Neutrophil (primary cell): ENCODE results near the gene PKN1.

Experiments
- H3K27ac ChIP-seq: fragments of 200-600 bp; sonication (generic); 2 replicates; pipeline ENCODE4 v1.5.1; 2016; ENCODE audit warnings: mild to moderate bottlenecking, moderate library complexity
- H3K27me3 ChIP-seq: fragments of 200-600 bp; sonication (generic); 2 replicates; pipeline ENCODE4 v1.6.0; 2016; ENCODE audit warnings: mild to moderate bottlenecking
- H3K36me3 ChIP-seq: fragments of 200-600 bp; sonication (generic); 2 replicates; pipeline ENCODE4 v1.5.1; 2017
- H3K4me1 ChIP-seq, 2 experiments: fragments of 200-600 bp in 1 of 2; sonication (generic) in 1 of 2; 1 replicate in 1 of 2; 2 replicates in 1 of 2; pipeline versions ENCODE4 v1.5.1 to v1.6.1; 2013 to 2016; ENCODE audit warnings: low read depth in 1 of 2, low read length in 1 of 2, mild to moderate bottlenecking in 1 of 2, moderate library complexity in 1 of 2; ENCODE audit not compliant: control insufficient read depth in 1 of 2, insufficient read depth in 1 of 2
- H3K4me3 ChIP-seq, 2 experiments: fragments of 200-600 bp in 1 of 2; sonication (generic) in 1 of 2; 1 replicate in 1 of 2; 2 replicates in 1 of 2; pipeline ENCODE4 v1.5.1; 2013 to 2016; ENCODE audit warnings: low read depth in 1 of 2, low read length in 1 of 2, mild to moderate bottlenecking in 1 of 2, moderate library complexity in 1 of 2
- H3K9me3 ChIP-seq: fragments of 200-600 bp; sonication (generic); 2 replicates; pipeline ENCODE4 v1.5.1; 2016
- TF ChIP-seq, protein P1 (sequence below): fragments of 200-600 bp; sonication (generic); IDR thresholded peaks from 2 replicates; pipeline ENCODE4 v1.5.1; 2016; ENCODE audit warnings: antibody characterized with exemption

PKN1 gene

DNA sequence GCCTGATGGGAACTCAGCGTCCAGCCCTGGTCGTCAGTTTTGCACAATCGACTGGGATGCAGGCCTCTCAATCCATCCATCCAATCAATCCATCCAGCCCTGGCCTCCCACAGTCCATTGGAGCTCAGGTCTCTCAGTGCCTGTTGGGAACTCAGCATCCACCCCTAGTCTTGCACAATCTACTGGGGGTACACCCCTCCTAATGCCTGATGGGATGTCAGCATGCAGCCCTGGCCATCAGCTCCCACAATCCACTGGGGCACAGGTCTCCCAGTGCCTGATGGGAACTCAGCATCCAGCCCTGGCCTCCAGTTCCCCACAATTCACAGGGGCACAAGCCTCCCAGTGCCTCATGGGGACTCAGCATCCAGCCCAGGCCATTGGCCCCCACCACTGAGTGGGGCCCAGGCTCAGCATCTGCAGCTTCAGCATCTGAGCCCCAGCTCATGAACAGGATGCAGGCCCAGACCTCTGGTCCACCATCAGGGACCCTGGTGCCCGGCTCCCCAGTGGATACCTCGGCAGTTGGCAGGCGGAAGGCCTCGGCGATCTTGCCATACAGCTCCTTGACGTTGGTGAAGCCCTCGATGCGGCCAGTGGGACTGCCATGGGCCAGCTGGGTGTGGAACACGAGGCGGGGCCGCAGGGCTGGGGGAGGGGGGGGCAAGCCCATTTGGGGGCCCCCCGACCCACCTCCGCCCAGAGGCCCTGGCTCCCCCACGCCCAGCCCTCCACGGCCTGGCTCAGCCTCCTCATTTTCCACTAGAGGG lies 49.3 kb downstream of the PKN1 start:
- TF ChIP-seq, protein P1, sequence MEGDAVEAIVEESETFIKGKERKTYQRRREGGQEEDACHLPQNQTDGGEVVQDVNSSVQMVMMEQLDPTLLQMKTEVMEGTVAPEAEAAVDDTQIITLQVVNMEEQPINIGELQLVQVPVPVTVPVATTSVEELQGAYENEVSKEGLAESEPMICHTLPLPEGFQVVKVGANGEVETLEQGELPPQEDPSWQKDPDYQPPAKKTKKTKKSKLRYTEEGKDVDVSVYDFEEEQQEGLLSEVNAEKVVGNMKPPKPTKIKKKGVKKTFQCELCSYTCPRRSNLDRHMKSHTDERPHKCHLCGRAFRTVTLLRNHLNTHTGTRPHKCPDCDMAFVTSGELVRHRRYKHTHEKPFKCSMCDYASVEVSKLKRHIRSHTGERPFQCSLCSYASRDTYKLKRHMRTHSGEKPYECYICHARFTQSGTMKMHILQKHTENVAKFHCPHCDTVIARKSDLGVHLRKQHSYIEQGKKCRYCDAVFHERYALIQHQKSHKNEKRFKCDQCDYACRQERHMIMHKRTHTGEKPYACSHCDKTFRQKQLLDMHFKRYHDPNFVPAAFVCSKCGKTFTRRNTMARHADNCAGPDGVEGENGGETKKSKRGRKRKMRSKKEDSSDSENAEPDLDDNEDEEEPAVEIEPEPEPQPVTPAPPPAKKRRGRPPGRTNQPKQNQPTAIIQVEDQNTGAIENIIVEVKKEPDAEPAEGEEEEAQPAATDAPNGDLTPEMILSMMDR: no peak
- H3K9me3 ChIP-seq: no peaks in the 10 kb centered on the region
- H3K27me3 ChIP-seq: peaks cover 3% of the 10 kb centered on the region
- no peaks in the 10 kb centered on the region for H3K36me3 ChIP-seq
- no peak overlapping the region for H3K4me3 ChIP-seq
- H3K27ac ChIP-seq: no peak overlapping the region
- H3K4me1 ChIP-seq: peaks cover 14 to 15% of the 10 kb centered on the region in 2 experiments

DNA sequence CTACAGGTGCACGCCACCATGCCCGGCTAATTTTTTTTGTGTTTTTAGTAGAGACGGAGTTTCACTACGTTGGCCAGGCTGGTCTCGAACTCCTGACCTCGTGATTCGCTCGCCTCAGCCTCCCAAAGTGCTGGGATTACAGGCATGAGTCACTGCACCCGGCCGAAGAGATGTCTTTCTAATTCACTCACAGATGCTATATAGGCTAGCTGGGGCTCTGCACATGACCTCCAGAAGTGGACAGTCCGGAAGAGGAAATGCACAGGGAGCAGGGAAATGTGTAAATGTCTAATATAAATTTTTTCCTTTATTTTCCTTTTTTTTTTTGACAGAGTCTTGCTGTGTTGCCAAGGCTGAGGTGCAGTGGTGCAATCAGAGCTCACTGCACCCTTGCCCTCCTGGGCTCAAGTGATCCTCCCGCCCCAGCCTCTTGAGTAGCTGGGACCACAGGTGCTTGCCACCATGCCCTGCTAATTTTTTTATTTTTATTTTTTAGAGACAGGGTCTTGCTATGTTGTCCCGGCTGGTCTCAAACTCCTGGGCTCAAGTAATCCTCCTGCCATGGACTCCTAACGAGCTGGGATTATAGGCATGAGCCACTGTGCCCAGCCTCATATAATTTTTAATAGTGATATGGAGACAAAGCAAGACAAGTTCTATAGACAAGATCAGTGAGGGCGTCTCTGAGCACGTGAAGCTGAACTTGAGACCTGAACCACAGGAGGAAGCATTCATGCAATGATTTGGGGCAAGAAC lies 54.4 kb downstream of the PKN1 start:
- Histone ChIP-seq H3K27ac (no peak overlapping the region), H3K36me3 (no peaks in the 10 kb centered on the region), H3K4me3 (no peak overlapping the region), H3K27me3 (no peaks in the 10 kb centered on the region), H3K4me1 (no peaks in the 10 kb centered on the region), H3K9me3 (no peaks in the 10 kb centered on the region)
- TF ChIP-seq, protein P1: no peak

DNA sequence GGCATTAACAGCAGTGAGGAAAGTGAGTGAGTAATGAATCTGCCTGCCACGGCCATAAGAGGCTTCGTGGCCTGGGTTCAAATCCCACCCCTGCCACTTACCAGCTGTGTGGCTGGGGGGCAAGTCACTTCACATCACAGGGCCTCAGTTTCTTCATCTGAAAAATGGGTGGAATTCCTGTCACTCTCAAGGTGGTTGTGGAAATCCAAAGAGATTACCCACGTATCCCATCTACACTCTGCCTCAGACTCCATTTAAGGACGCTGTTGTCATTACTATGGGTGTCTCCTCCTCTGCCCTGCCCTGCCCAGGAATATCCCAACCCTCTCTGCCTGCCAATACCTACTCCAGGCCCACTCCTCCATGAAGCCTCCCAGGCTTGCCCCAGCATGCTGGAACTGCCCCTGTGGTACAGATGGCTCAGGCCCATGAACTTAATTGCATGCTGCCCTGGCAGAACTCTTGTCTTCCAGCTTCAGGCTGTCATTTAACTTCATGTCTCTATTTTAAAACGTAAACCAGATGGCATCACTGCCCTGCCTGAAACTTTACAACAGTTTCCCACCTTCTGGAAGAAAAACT lies 59.7 kb downstream of the PKN1 start:
- H3K4me1 ChIP-seq: peaks cover 15 to 16% of the 10 kb centered on the region in 2 experiments
- no peak overlapping the region for H3K4me3 ChIP-seq
- H3K27ac ChIP-seq: no peak overlapping the region
- TF ChIP-seq, protein P1: no peak
- no peaks in the 10 kb centered on the region for H3K36me3 ChIP-seq
- peaks cover 32% of the 10 kb centered on the region for H3K27me3 ChIP-seq
- no peaks in the 10 kb centered on the region for H3K9me3 ChIP-seq

GRCh38 chr19:14494411-14494810 lies 61.3 kb downstream of the PKN1 start:
- H3K27ac ChIP-seq: no peak overlapping the region
- peaks cover 16 to 17% of the 10 kb centered on the region in 2 experiments for H3K4me1 ChIP-seq
- H3K4me3 ChIP-seq: no peak overlapping the region

More at GRCh38 chr19:14494411-14494810, 61.3 kb downstream of the PKN1 start:
- Histone ChIP-seq H3K36me3 (no peaks in the 10 kb centered on the region), H3K27me3 (peaks cover 32% of the 10 kb centered on the region), H3K9me3 (no peaks in the 10 kb centered on the region)
- TF ChIP-seq, protein P1: no peak
